ENCODE results near the gene EAPP. TPM values are rescaled to one million over a fixed set of nuclear protein-coding genes. Genes with fewer than 3 reads are reported as not detected.

Gene EAPP
- total RNA-seq, 1 experiment from 2014 or later = 69.4 TPM

Small RNA genes within 50 kb of the gene (small RNA-seq; reads per million reads assigned to genes)
- gene RNU1-27P = 0 reads per million in 2 experiments
- gene RNU1-28P = 0 reads per million in 2 experiments

Other genes with a start within 250 kb of the EAPP start
- gene SPTSSA, start 77.5 kb downstream of the EAPP start, total RNA-seq (2014; rRNA removed; shearing (Covaris generic)) = 12.4 and 13.8 TPM in 2 replicates
- 76.3 and 92.8 TPM in 2 replicates for gene SNX6, start 90.4 kb upstream of the EAPP start, total RNA-seq (2014; rRNA removed; shearing (Covaris generic))
- 103 and 104 TPM in 2 replicates for gene CFL2, start 174.9 kb upstream of the EAPP start, total RNA-seq (2014; rRNA removed; shearing (Covaris generic))